Loucy (cell line): ENCODE data around the gene APBB3.

ENCODE experiments used
- H2AFZ ChIP-seq: fragments of 200-600 bp; sonication (generic); 2 replicates; pipeline ENCODE4 v1.6.0; 2016; ENCODE audit warnings: antibody characterized with exemption, mild to moderate bottlenecking, low read length, moderate library complexity
- H3F3A ChIP-seq: fragments of 200-600 bp; 2 replicates; pipeline ENCODE4 v1.6.0; 2016; ENCODE audit warnings: antibody characterized with exemption, low read depth, mild to moderate bottlenecking
- H3K27me3 ChIP-seq: fragments of 200-600 bp; sonication (generic); 2 replicates; pipeline ENCODE4 v1.6.1; 2014; ENCODE audit warnings: low read length, mild to moderate bottlenecking; ENCODE audit not compliant: insufficient read depth, poor library complexity, severe bottlenecking
- H3K36me3 ChIP-seq: fragments of 200-600 bp; sonication (generic); 2 replicates; pipeline ENCODE4 v1.6.1; 2016; ENCODE audit warnings: low read length; ENCODE audit not compliant: insufficient read depth
- H3K4me1 ChIP-seq: fragments of 200-600 bp; sonication (generic); 2 replicates; pipeline ENCODE4 v1.5.1; 2014; ENCODE audit warnings: low read length, mild to moderate bottlenecking; ENCODE audit not compliant: insufficient read depth, poor library complexity, severe bottlenecking
- H3K4me2 ChIP-seq: fragments of 200-600 bp; sonication (generic); 2 replicates; pipeline ENCODE4 v1.6.0; 2014; ENCODE audit warnings: antibody characterized with exemption, low read length, low read depth, mild to moderate bottlenecking; ENCODE audit not compliant: poor library complexity, severe bottlenecking
- H3K4me3 ChIP-seq: fragments of 200-600 bp; sonication (generic); 2 replicates; pipeline ENCODE4 v1.5.1; 2014; ENCODE audit warnings: low read length, mild to moderate bottlenecking, mixed read lengths; ENCODE audit not compliant: poor library complexity, severe bottlenecking
- H3K79me2 ChIP-seq: fragments of 200-600 bp; sonication (generic); 2 replicates; pipeline ENCODE4 v1.6.1; 2014; ENCODE audit warnings: low read length; ENCODE audit not compliant: insufficient read depth
- H3K9ac ChIP-seq: fragments of 200-600 bp; sonication (generic); 2 replicates; pipeline ENCODE4 v1.6.0; 2014; ENCODE audit warnings: mild to moderate bottlenecking, low read depth, low read length, moderate library complexity; ENCODE audit not compliant: poor library complexity, severe bottlenecking
- H3K9me2 ChIP-seq: fragments of 200-600 bp; sonication (generic); replicated peaks from 2 replicates; pipeline ENCODE4 v1.6.1; 2016; ENCODE audit warnings: low read depth, low read length, mixed read lengths
- H3K9me3 ChIP-seq: fragments of 200-600 bp; sonication (generic); 2 replicates; pipeline ENCODE4 v1.6.1; 2014; ENCODE audit warnings: mild to moderate bottlenecking, antibody characterized with exemption, low read length, low read depth; ENCODE audit not compliant: insufficient read depth
- H4K20me1 ChIP-seq: fragments of 200-600 bp; sonication (generic); 2 replicates; pipeline ENCODE4 v1.6.0; 2014; ENCODE audit warnings: antibody characterized with exemption, low read length, mild to moderate bottlenecking; ENCODE audit not compliant: insufficient read depth, poor library complexity, severe bottlenecking
- CTCF ChIP-seq: fragments of 200-600 bp; sonication (generic); conservative IDR thresholded peaks from 2 replicates; pipeline ENCODE4 v1.5.1; 2014; ENCODE audit warnings: mild to moderate bottlenecking, antibody characterized with exemption, low read length
- EZH2phosphoT487 ChIP-seq: fragments of 200-600 bp; IDR thresholded peaks from 2 replicates; pipeline ENCODE4 v1.6.1; 2018; ENCODE audit warnings: antibody characterized with exemption, mild to moderate bottlenecking, moderate library complexity, borderline replicate concordance

The APBB3 gene

DNA sequence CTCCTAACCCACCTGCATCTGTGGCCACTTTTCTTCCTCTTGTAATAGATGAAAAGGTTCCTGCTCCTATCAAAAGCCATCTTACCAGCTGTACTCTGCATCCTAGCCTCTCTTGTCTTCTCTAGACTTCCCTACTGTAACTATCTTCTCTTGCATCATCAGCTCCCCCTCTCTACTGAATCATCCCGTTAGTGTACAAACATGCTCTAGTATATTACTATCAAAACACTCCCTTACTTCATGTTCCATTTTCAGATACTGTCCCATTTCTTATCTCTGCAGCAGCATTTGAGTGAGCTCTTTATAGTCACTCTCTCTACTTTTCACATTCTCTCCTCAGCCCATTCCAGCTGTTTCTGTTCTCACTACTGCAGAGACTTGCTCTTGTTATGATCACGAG lies 9.9 kb downstream of the APBB3 start:
- peaks cover 46% of the 10 kb centered on the region for H3K79me2 ChIP-seq
- no peaks in the 10 kb centered on the region for H3K9me2 ChIP-seq
- H3K4me3 ChIP-seq = peak overlapping the region; percentile 6
- peaks cover 24% of the 10 kb centered on the region; the same call in 1 of the 2 replicates for H3K36me3 ChIP-seq
- H3K27me3 ChIP-seq = peaks cover 5% of the 10 kb centered on the region
- H3K4me1 ChIP-seq = peaks cover 42% of the 10 kb centered on the region
- H3K9ac ChIP-seq = no peak overlapping the region
- peak overlapping the region; percentile 55 for H3K4me2 ChIP-seq
- no peaks in the 10 kb centered on the region for H3F3A ChIP-seq
- TF ChIP-seq CTCF (no peak), EZH2phosphoT487 (no peak)
- H2AFZ ChIP-seq = no peak overlapping the region
- H3K9me3 ChIP-seq = no peaks in the 10 kb centered on the region
- H4K20me1 ChIP-seq = peaks cover 7% of the 10 kb centered on the region

GRCh38 chr5:140553657-140554056 lies 10.7 kb downstream of the APBB3 start:
- H2AFZ ChIP-seq = no peak overlapping the region

GRCh38 chr5:140551872-140552271 lies 12.5 kb downstream of the APBB3 start:
- peaks cover 32% of the 10 kb centered on the region for H3K4me1 ChIP-seq
- no peak for TF ChIP-seq EZH2phosphoT487
- TF ChIP-seq CTCF = no peak
- H4K20me1 ChIP-seq = peaks cover 7% of the 10 kb centered on the region

More at GRCh38 chr5:140553657-140554056, 10.7 kb downstream of the APBB3 start:
- Histone ChIP-seq H4K20me1 (peaks cover 7% of the 10 kb centered on the region), H3F3A (no peaks in the 10 kb centered on the region), H3K9me2 (no peaks in the 10 kb centered on the region), H3K79me2 (peaks cover 46% of the 10 kb centered on the region), H3K4me3 (peak overlapping the region; percentile 6), H3K27me3 (peaks cover 5% of the 10 kb centered on the region), H3K9me3 (no peaks in the 10 kb centered on the region), H3K4me1 (peaks cover 42% of the 10 kb centered on the region), H3K36me3 (peaks cover 31% of the 10 kb centered on the region; the same call in 1 of the 2 replicates), H3K9ac (no peak overlapping the region), H3K4me2 (peak overlapping the region; percentile 55)
- TF ChIP-seq EZH2phosphoT487 = no peak
- no peak for TF ChIP-seq CTCF

More at GRCh38 chr5:140551872-140552271, 12.5 kb downstream of the APBB3 start:
- peaks cover 43% of the 10 kb centered on the region for H3K79me2 ChIP-seq
- H3K4me3 ChIP-seq = no peak overlapping the region
- no peak overlapping the region for H2AFZ ChIP-seq
- no peak overlapping the region for H3K9ac ChIP-seq
- H3K9me2 ChIP-seq = no peaks in the 10 kb centered on the region
- H3K9me3 ChIP-seq = no peaks in the 10 kb centered on the region
- peaks cover 3% of the 10 kb centered on the region for H3K27me3 ChIP-seq
- no peak overlapping the region for H3K4me2 ChIP-seq
- peaks cover 31% of the 10 kb centered on the region; the same call in 1 of the 2 replicates for H3K36me3 ChIP-seq
- H3F3A ChIP-seq = no peaks in the 10 kb centered on the region
